ENCODE measurements around the gene MLH1. TPM values are rescaled to one million over a fixed set of nuclear protein-coding genes. Genes with fewer than 3 reads are reported as not detected.

MLH1 gene
- total and polyA plus RNA-seq, 10 of the 15 experiments (the other 5 are each of a cell fraction or from before 2014, with no cell fraction given): 58.6 to 109 (median 81.4) TPM

GRCh38 chr3:36989005-36989404 is 4.3 kb upstream of the MLH1 start (continued):
- TF ChIP-seq USF2 (IDR thresholded peaks at IDR 0.05; ENCODE audit: borderline replicate concordance, low read depth, low read length): no peak
- TF ChIP-seq MYB (IDR thresholded peaks at IDR 0.05; ENCODE audit: borderline replicate concordance, low read depth, low read length): no peak
- TF ChIP-seq TBL1XR1 (IDR thresholded peaks at IDR 0.05; ENCODE audit: low read depth, low read length): no peak
- TF ChIP-seq FOS (IDR thresholded peaks at IDR 0.05; ENCODE audit: borderline replicate concordance, extremely low read depth, insufficient read length): no peak
- TF ChIP-seq RELB (IDR thresholded peaks at IDR 0.05; ENCODE audit: low read depth): peak; percentile 52; the same call in 1 of the 2 replicates
- no peak; the same call in 1 of the 2 replicates for TF ChIP-seq FOXM1 (IDR thresholded peaks at IDR 0.05; ENCODE audit: low read depth, low read length)
- TF ChIP-seq SRF (IDR thresholded peaks at IDR 0.05; ENCODE audit: low read depth in 2 of 2, low read length in 2 of 2): no peak
- no peak for TF ChIP-seq TCF12 (IDR thresholded peaks at IDR 0.05; ENCODE audit: low read depth, low read length)

- Histone ChIP-seq H3K9ac (ENCODE audit: control insufficient read depth, insufficient read depth, low read length) (peak overlapping the region; percentile 95), H3K79me2 (ENCODE audit: control insufficient read depth, insufficient read depth, low read length) (peaks cover 70% of the 10 kb centered on the region), H3K4me1 (ENCODE audit: control insufficient read depth, insufficient read depth, low read length) (no peaks in the 10 kb centered on the region), H3K27ac (ENCODE audit: control insufficient read depth, insufficient read depth) (peak overlapping the region; percentile 53), H3K4me3 (peak overlapping the region; percentile 89), H4K20me1 (ENCODE audit: control insufficient read depth, insufficient read depth) (no peaks in the 10 kb centered on the region), H3K4me2 (ENCODE audit: control insufficient read depth, insufficient read depth) (peak overlapping the region; percentile 60), H3K36me3 (ENCODE audit: control insufficient read depth in 2 of 2, insufficient read depth in 2 of 2, low read length in 1 of 2) (peaks cover 0 to 18% of the 10 kb centered on the region in 2 experiments; a peak in 2 of 4 replicates), H3K27me3 (replicated peaks in 1 of 2; ENCODE audit: control insufficient read depth in 2 of 2, insufficient read depth in 2 of 2, low read length in 1 of 2) (no peaks in the 10 kb centered on the region), H2AFZ (ENCODE audit: control insufficient read depth, low read depth, low read length) (no peak overlapping the region), H3K9me3 (replicated peaks; ENCODE audit: control insufficient read depth, insufficient read depth, low read length) (no peaks in the 10 kb centered on the region)
- no peak for ATAC-seq
- CTCF ChIA-PET: interaction anchor here (0.8 to 5.2 kb wide), 9 partner anchors 9 to 222 kb away, joined by 3 to 39 read pairs (median 5); no protein-coding TSS in a partner anchor
- in situ Hi-C loops (cut with MboI) (no loop called here), intact Hi-C loops (cut with micrococcal nuclease; ENCODE audit: unreplicated experiment) (no loop called here)
- no peak for FAIRE-seq
- POLR2A ChIA-PET: interaction anchor here (0.6 to 1.9 kb wide), 7 partner anchors 10 to 113 kb away, joined by 3 to 10 read pairs (median 3); no protein-coding TSS in a partner anchor
- RAD21 ChIA-PET (ENCODE audit: unreplicated experiment): interaction anchor here (0.6 to 1.8 kb wide), 9 partner anchors 20 to 113 kb away, joined by 3 to 11 read pairs (median 4); no protein-coding TSS in a partner anchor
- DNase-seq (ENCODE audit: low read depth, low spot score): no peak
- SMC1A ChIA-PET (ENCODE audit: uncharacterized antibody, unreplicated experiment): interaction anchor here (0.7 to 7.5 kb wide), 14 partner anchors 9 to 212 kb away, joined by 3 to 46 read pairs (median 3); partner anchors contain the start of gene LRRFIP2
- BruUV-seq (replicated peaks): no TSS peak
- no peak for TF ChIP-seq NR2F1 (conservative IDR thresholded peaks at IDR 0.05)
- TF ChIP-seq POU2F2 (IDR thresholded peaks at IDR 0.05; ENCODE audit: borderline replicate concordance, low read depth, low read length): no peak
- no peak for TF ChIP-seq IRF4 (IDR thresholded peaks at IDR 0.05; ENCODE audit: low read depth, low read length)
- no peak for TF ChIP-seq SREBF1 (IDR thresholded peaks at IDR 0.05; ENCODE audit: low read length)
- no peak for TF ChIP-seq DPF2 (IDR thresholded peaks at IDR 0.05)
- TF ChIP-seq ZNF687 (IDR thresholded peaks at IDR 0.05): no peak
- TF ChIP-seq IKZF2 (IDR thresholded peaks at IDR 0.05): no peak
- no peak for TF ChIP-seq GATAD2B (conservative IDR thresholded peaks at IDR 0.05; ENCODE audit: low read depth)
- TF ChIP-seq MYB (IDR thresholded peaks at IDR 0.05; ENCODE audit: borderline replicate concordance, low read depth, low read length): no peak
- TF ChIP-seq PAX8 (IDR thresholded peaks at IDR 0.05): no peak
Measured at GRCh38 chr3:36989568-36989967, 3.8 kb upstream of the MLH1 start.

Data from GM12878 (cell line).